RWPE2 (cell line): ENCODE results near the gene GGTA1.
A peak's percentile ranks its signal among the peaks of the same experiment; 100 is the strongest.

ENCODE experiments used
- ATAC-seq: fragments of 200-7000 bp; cut with Tn5 transposase; 3 replicates; pipeline ENCODE4 v1.9.1; 2021; ENCODE audit warnings: low read depth
- DNase-seq: peaks from one replicate; pipeline ENCODE4 v3.0.0-alpha.2; 2020; ENCODE audit warnings: low spot score
- H3K27ac ChIP-seq: fragments of 450-650 bp; 2 replicates; pipeline ENCODE4 v1.5.1; 2017; ENCODE audit warnings: mild to moderate bottlenecking; ENCODE audit not compliant: poor library complexity, severe bottlenecking
- H3K27me3 ChIP-seq: fragments of 250-450 bp; sonication (Bioruptor Pico); 2 replicates; pipeline ENCODE4 v1.5.1; 2021; ENCODE audit warnings: mild to moderate bottlenecking, moderate library complexity; ENCODE audit not compliant: insufficient read depth, poor library complexity, severe bottlenecking
- H3K36me3 ChIP-seq: fragments of 250-450 bp; sonication (Bioruptor Pico); 2 replicates; pipeline ENCODE4 v1.5.1; 2020; ENCODE audit warnings: low read depth, mild to moderate bottlenecking, moderate library complexity
- H3K4me1 ChIP-seq: fragments of 250-450 bp; sonication (Bioruptor Pico); 2 replicates; pipeline ENCODE4 v1.5.1; 2021; ENCODE audit warnings: mild to moderate bottlenecking, moderate library complexity; ENCODE audit not compliant: insufficient read depth, poor library complexity, severe bottlenecking
- H3K4me3 ChIP-seq: fragments of 250-450 bp; sonication (Bioruptor Pico); 2 replicates; pipeline ENCODE4 v1.5.1; 2021; ENCODE audit warnings: mild to moderate bottlenecking, moderate library complexity; ENCODE audit not compliant: severe bottlenecking
- H3K9me3 ChIP-seq: fragments of 250-450 bp; sonication (Bioruptor Pico); 2 replicates; pipeline ENCODE4 v1.5.1; 2021; ENCODE audit warnings: mild to moderate bottlenecking, moderate library complexity; ENCODE audit not compliant: severe bottlenecking
- CTCF ChIP-seq: fragments of 450-650 bp; IDR thresholded peaks from one replicate; pipeline ENCODE4 v1.5.1; 2017; ENCODE audit warnings: mild to moderate bottlenecking, moderate library complexity; ENCODE audit not compliant: poor library complexity, severe bottlenecking

Gene GGTA1

GRCh38 chr9:121499427-121500164 is at the start of gene GGTA1:
TSS of gene GGTA1 (minus strand) at chr9:121499844. CDS start at chr9:121467922, 31,922 bp downstream.
- H3K4me1 ChIP-seq, result peaks cover 4% of the 10 kb centered on the region
- DNase-seq (no peak), ATAC-seq (peak; percentile 81)
- no peak within 1 kb of the TSS for H3K27ac ChIP-seq
- no peak for TF ChIP-seq CTCF
- peaks cover 2% of the 10 kb centered on the region for H3K9me3 ChIP-seq
- peaks cover 11% of the 10 kb centered on the region for H3K27me3 ChIP-seq
- no peaks in the 10 kb centered on the region for H3K36me3 ChIP-seq
- H3K4me3 ChIP-seq, result peak within 1 kb of the TSS; percentile 24

GRCh38 chr9:121548666-121549065 is 49.0 kb upstream of the GGTA1 start:
- H3K27me3 ChIP-seq, result no peaks in the 10 kb centered on the region
- H3K36me3 ChIP-seq, result no peaks in the 10 kb centered on the region
- no peak overlapping the region for H3K4me3 ChIP-seq
- ATAC-seq, result no peak
- H3K27ac ChIP-seq, result no peak overlapping the region
- H3K9me3 ChIP-seq, result no peaks in the 10 kb centered on the region
- no peak for TF ChIP-seq CTCF
- H3K4me1 ChIP-seq, result peaks cover 6% of the 10 kb centered on the region
- no peak for DNase-seq

GRCh38 chr9:121545875-121546423 is 46.3 kb upstream of the GGTA1 start:
- peak; percentile 97 for TF ChIP-seq CTCF
- peak; percentile 98 for ATAC-seq
- H3K4me3 ChIP-seq, result no peak overlapping the region

GRCh38 chr9:121545150-121545874 is 45.7 kb upstream of the GGTA1 start:
- Histone ChIP-seq H3K27me3 (no peaks in the 10 kb centered on the region), H3K4me1 (no peaks in the 10 kb centered on the region), H3K36me3 (no peaks in the 10 kb centered on the region), H3K27ac (no peak overlapping the region), H3K4me3 (no peak overlapping the region), H3K9me3 (no peaks in the 10 kb centered on the region)
- TF ChIP-seq CTCF, result no peak
- DNase-seq (no peak), ATAC-seq (no peak)

More at GRCh38 chr9:121545875-121546423, 46.3 kb upstream of the GGTA1 start:
- H3K4me1 ChIP-seq, result peaks cover 4% of the 10 kb centered on the region
- no peaks in the 10 kb centered on the region for H3K36me3 ChIP-seq
- DNase-seq, result peak; percentile 93
- H3K27ac ChIP-seq, result no peak overlapping the region
- H3K9me3 ChIP-seq, result no peaks in the 10 kb centered on the region
- no peaks in the 10 kb centered on the region for H3K27me3 ChIP-seq

DNA sequence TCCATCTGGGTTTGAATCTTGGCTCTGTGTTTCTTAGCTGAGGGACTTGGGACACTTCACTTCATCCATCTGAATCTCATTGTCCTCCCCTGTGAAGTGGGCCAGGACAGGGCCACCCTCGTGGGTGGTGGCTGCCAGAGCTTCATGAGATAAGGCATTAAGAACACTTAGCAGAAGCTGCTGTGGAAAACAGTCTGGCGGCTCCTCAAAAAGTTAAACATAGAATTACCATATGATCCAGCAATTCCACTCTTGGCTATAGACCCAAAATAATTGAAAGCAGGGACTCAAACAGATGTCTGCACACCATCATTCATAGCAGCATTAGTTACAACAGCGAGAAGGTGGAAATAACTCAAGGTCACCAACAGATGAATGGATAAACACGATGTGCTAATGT is 42.4 kb upstream of the GGTA1 start:
- Histone ChIP-seq H3K36me3 (no peaks in the 10 kb centered on the region), H3K9me3 (no peaks in the 10 kb centered on the region), H3K27me3 (no peaks in the 10 kb centered on the region), H3K27ac (no peak overlapping the region), H3K4me3 (no peak overlapping the region), H3K4me1 (no peaks in the 10 kb centered on the region)
- ATAC-seq (no peak), DNase-seq (no peak)
- TF ChIP-seq CTCF, result no peak
